Islet of Langerhans (tissue), 1 donor: ENCODE measurements around the gene NECTIN2.
"Not testable (repeated sequence)": the region's sequence is repeated elsewhere in the genome, so short reads cannot be mapped to it uniquely, and the experiment has no call there.

Experiments
- FAIRE-seq: peaks from one replicate; lab custom pipeline; 2011; peaks lifted over from hg19 to GRCh38; lab: Jason Lieb, UNC

The NECTIN2 gene

DNA sequence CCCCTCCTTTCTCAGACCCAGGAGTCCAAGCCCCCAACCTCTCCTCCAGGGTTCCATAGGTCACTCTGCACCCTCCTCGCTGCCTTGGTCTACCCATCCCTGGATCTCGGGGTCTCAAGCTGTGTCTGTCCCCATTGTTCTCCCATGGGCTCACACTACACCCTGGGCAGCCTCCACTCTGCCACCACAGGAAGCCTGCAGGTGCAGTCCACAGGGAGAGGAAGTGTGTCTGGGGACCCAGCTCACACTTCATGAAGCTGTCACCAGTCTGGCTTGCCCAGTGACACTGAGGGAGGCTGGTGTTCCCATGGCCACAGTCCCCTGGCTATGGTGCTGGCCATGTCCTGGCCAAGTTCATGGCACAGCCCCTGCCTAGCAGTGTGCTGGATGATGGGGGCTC, 5.3 kb downstream of the NECTIN2 start:
- FAIRE-seq = no peak

DNA sequence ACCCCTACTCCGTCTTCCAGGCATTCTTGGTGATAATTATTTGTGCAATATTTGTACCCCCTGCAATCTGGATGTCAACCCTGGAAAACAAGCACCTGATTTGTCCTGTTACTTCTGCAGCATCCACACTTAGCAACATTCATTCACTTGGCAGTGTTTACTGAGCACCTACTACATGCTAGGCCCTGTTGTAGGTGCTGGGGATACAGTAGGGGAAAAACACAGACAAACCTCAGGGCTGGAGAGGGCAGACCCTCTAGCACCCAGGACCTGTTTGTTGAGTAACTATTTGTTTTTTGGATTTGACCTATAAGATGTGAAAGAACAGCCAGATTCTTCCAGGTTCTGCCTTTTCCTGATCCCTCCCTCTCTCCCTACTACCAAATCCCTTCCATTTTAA, 9.5 kb downstream of the NECTIN2 start:
- FAIRE-seq = no peak

DNA sequence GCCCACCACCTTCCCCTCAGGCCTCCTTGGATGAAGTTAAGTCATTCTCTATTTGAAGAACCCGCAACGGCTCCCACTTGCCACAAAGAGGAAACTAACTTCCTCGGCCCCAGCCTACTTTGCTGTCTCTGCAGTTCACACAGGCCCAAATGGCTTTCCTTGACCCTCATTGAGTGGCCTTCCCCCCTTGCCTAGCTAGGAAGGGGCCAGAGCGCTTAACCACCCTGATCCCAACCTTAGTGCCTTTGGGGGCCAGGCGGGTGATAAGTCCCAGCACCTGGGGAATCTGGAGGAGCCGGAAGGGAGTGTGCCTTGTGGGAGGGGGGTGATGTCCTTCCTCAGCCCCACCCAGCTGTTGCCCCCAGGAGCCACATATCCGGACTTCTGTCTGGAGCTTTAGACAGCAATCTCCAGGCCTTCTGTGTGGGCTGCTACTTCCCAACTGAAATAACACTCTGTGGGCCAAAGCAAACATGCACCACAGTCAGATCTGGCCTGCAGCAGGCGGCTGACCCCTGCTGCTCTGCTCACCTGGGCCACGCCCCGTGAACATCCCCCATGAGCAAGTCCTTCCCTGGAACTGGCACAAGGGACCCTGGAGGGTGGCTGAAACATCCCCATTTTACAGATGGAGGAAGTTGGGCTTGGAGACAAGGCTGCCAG, 10.5 kb downstream of the NECTIN2 start:
- FAIRE-seq = no peak

DNA sequence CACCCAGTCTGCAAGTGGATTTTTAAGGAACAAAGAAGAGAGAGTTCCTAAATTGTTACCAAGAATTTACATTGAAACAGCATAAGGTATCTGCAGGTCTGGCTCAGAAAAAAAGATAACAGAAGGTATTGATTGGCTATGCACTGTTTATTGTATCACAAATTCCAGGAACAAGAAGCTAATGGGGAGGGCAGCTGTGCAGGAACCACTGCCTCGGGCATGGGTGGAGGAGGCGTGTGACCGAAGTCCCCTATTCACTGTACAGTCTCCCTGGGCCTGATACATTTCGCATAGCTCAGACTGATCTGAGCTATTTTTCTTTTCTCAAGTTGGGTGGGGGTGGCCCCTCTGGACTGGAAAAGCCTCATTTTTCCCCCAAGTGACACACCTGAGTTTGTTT, 11.7 kb downstream of the NECTIN2 start:
- no peak for FAIRE-seq

DNA sequence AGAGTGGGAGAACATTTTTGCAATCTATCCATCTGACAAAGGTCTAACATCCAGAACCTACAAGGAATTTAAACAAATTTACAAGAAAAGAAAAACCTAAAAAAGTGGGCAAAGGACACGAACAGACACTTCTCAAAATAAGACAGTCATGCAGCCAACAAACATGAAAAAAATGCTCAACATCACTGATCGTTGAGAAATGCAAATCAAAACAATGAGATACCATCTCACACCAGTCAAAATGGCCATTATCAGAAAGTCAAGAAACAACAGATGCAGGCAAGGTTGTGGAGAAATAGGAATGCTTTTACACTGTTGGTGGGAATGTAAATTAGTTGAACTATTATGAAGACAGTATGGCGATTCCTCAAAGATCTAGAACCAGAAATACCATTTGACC, 15.5 kb downstream of the NECTIN2 start:
- not testable (repeated sequence) for FAIRE-seq

DNA sequence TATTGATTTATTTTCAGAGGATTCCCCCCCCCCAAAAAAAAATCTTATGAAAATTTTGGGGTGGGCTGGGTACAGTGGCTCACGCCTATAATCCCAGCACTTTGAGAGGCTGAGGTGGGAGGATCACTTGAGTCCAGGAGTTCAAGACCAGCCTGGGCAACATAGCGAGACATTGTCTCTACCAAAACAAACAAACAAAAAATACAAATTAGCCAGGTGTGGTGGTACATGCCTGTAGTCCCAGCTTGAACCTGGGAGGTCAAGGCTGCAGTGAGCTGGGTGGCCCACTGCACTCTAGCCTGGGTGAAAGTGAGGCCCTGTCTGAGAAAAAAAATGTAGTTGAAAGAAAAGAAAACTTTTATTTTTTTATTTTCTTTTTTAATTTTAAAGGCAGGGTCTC, 17.9 kb downstream of the NECTIN2 start:
- FAIRE-seq = no peak

DNA sequence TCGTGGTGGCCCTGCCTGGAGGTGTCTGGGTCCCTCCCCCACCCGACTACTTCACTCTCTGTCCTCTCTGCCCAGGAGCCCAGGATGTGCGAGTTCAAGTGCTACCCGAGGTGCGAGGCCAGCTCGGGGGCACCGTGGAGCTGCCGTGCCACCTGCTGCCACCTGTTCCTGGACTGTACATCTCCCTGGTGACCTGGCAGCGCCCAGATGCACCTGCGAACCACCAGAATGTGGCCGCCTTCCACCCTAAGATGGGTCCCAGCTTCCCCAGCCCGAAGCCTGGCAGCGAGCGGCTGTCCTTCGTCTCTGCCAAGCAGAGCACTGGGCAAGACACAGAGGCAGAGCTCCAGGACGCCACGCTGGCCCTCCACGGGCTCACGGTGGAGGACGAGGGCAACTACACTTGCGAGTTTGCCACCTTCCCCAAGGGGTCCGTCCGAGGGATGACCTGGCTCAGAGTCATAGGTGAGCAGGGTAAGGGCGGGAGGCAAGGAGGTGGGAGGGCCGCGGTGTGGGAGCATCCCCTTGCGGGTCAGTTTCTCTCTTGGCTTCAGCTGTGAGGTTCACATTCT, 19.2 kb downstream of the NECTIN2 start:
- FAIRE-seq = no peak

DNA sequence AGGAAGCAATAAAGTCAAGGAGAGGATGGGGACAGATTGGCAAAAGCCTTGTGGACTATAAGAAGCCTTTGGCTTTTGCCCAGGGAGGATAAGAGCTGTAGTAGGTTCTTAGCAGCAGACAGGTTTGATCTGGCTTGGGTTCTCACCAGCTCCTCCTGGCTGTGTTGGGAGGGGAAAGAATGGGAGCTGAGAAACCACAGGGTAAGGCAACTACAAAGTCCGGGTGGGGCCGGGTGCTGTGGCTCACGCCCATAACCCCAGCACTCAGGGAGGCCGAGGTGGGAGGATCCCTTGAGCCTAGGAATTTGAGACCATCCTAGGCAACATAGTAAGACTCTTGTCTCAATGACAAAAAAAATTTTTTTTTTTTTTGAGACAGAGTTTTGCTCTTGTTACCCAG, 20.6 kb downstream of the NECTIN2 start:
- FAIRE-seq = no peak

DNA sequence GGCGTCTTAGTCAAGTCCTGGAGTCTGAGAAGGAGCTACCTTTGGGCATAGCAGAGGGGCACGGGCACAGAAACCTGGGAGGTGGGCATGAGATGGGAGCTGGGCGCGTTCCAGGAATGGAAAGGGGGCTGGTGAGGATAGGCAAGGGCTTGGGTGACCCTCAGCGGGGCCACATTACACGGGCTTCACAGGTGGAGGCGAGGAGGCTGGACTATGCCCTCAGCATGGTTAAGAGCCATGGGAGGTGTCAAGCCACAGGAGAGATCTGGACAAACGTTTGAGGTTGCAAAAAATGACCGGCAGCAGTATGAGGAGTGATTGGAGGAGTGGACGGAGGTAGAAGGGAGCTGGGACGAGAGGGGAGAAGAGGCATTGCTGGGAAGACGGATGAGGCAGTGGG, 21.5 kb downstream of the NECTIN2 start:
- no peak for FAIRE-seq

DNA sequence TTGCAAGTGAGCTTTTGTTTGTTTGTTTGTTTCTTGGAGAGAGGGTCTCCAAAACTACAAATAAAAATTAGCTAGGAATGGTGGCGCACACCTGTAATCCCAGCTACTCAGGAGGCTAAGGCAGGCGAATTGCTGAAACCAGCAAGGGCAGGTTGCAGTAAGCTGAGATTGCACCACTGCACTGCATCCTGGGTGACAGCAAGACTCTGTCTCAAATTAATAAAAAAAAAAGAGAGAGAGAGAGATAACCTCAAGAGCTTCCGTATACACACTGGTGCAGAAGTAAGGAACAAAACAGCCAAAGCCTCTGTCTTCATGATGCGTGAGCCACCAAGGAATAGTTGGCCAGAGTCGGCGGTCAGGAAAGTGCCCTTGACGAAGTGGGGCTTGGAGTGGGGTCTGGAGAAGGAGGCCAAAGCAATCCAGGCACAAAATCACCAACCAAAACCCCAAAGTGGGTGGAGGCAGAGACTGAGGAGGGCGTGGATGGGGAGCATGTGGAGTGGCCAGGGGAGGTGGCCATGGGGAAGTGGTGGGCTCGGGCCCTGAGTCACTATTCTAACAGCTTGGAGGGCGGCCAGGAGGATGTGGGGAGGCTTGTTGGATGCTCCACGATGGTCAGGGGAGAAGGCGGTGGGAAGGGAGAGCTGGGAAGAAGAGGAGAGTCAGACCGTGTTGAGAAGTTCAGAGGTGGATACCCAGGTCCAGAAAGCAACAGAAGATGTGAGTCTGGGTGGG, 23.8 kb downstream of the NECTIN2 start:
- no peak for FAIRE-seq

DNA sequence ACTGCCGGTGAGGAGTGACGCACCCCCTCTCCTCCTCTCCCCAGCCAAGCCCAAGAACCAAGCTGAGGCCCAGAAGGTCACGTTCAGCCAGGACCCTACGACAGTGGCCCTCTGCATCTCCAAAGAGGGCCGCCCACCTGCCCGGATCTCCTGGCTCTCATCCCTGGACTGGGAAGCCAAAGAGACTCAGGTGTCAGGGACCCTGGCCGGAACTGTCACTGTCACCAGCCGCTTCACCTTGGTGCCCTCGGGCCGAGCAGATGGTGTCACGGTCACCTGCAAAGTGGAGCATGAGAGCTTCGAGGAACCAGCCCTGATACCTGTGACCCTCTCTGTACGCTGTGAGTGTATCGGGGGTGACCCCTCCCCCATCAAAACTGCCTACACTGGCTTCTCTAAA, 25.7 kb downstream of the NECTIN2 start:
- no peak for FAIRE-seq

DNA sequence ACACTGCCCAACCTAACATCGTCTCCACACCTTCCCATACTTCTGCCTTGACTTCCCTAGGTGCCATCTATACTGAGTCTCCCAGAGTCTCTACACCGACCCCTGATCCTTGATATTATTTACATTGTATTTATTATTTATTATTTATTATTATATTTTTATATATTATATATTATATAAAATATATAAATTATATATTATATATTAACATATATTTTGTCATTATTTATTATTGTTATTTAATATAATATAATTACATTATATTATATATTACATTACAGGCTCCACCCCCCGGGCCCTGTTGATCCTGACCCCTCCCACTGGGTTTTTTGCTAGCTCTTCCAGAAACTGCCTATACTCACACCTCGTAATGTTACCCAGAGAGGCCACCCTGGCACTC, 26.6 kb downstream of the NECTIN2 start:
- FAIRE-seq = no peak

DNA sequence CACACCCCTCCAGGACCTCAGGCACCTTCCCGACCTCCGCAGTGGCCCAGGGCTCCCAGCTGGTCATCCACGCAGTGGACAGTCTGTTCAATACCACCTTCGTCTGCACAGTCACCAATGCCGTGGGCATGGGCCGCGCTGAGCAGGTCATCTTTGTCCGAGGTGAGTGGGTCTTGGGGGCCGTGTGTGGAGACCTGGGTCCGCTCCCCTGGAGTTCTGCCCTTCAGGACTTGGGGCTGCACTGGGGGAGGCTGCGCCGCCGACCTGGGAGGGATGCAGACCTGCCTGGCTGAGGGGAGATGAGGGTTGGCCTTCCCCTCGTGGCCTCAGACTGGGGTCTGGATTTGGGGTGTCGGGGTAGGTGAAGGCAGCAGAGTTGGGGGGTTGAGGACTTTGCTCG, 28.2 kb downstream of the NECTIN2 start:
- FAIRE-seq = no peak

DNA sequence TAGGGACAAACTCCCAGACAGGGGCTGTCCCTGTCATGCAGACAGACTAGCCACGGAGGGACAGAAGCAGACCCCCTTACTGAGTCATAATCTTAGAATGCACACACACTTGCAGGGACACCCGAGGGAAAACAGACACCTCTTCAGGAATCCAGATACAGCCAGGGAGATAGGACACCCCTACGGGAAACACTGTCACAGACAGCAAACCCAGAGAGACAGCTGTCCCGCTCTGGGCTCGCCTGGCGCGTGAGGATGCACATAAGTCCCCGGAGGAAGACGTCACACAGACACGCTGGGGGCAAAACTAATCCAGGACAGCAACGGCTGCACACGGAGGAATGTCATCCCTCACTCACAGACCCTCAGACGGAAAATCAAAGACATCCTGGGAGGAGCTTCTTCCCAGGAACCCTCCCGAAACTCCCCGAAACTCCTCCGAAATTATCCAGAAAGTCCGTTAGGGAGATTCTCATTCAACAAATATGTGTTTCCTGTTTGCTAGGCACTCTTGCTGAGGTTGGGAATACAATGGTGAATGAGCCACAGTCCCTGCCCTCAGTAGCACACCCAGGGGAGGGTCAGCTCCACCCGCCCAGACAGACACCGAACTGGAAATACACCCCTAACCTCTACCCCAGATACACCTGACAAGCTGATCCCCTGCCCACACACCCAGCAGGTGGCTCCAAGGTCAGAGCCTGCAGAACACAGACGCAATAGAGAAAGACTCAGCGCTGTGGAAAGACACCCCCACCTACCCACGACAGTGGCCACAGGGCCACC, 29.8 kb downstream of the NECTIN2 start:
- no peak for FAIRE-seq

DNA sequence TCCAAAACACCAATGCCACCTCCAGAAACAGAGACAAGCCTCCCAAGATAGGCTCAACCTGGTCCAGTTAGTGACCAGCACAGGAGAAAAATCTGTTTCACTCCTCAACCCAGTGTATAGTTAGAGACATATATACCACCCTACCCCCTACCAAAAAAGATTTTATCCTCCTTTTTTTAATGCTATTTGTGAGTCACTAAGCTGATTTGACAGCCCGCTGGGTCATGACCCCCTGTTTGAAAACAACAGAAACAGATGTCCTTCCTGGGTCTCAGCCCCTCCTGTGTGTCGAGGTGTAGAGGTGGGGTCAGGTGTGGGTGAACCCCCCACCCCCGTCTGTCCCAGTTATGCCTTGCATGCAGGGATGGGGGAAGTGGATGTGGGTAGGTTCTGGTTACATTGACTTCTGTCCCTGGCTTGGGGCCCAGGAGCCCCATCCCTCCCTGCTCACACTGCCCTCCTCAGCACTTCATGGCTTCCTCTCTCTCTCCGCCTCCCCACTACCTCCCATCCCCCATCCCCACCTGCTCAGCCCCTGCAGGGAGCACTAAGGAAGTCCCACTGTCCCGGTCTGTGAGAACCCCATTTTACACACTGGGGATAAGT, 30.9 kb downstream of the NECTIN2 start:
- no peak for FAIRE-seq

DNA sequence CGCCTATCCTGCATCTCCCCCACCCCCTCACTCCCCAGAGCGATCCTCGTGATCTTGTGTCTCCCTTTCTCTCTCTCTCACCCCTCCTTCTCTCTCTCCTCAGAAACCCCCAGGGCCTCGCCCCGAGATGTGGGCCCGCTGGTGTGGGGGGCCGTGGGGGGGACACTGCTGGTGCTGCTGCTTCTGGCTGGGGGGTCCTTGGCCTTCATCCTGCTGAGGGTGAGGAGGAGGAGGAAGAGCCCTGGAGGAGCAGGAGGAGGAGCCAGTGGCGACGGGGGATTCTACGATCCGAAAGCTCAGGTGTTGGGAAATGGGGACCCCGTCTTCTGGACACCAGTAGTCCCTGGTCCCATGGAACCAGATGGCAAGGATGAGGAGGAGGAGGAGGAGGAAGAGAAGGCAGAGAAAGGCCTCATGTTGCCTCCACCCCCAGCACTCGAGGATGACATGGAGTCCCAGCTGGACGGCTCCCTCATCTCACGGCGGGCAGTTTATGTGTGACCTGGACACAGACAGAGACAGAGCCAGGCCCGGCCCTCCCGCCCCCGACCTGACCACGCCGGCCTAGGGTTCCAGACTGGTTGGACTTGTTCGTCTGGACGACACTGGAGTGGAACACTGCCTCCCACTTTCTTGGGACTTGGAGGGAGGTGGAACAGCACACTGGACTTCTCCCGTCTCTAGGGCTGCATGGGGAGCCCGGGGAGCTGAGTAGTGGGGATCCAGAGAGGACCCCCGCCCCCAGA, 32.2 kb downstream of the NECTIN2 start:
- FAIRE-seq = no peak

DNA sequence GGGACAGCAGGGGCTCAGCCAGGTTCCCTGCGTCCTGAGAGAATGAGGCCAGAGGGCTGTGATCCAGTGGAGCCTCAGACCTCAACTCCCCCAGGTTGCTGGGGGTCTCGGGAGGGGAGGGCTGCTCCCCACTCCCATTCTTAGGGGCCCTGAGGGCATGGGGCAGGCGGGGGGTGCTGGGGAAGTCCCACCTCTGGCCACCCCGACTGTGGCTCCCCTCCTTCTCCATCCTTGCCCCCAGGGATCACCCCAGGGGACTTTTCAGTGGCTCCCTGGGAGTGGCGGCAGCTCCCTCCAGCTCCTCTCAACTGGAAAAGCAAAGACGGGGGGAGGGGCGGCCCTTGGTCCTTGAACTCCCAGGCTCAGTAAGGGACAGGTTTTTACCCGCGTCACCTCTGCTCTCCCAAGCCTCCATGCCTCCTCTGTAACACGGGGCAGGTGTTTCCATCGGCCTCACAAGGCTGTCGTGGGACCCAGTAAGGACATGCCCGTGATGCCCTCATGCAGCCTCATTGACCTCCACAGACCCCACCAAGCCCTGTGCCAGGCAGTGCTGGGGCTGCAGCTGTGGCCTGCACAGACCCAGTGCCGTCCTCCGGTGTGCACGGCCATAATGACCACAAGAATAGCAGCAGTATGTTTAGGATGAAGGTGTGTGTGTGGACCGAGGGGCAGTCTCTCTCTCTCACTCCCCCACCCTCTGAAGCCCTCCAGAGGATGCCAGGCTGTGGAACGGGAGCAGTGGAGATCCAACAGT, 33.4 kb downstream of the NECTIN2 start:
- FAIRE-seq = no peak

DNA sequence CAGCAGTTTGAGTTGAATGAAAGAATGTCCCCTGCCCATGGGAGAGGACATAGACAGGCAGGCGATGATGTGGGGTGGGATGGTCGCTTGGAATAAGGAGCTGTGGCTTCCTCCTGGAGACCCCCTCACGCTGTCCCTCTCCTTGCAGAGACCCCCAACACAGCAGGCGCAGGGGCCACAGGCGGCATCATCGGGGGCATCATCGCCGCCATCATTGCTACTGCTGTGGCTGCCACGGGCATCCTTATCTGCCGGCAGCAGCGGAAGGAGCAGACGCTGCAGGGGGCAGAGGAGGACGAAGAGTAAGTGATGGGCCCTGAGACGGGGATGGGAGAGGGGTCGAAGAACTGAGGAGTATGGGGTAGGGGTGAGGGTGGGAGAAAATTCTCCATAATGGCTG, 36.0 kb downstream of the NECTIN2 start:
- no peak for FAIRE-seq

DNA sequence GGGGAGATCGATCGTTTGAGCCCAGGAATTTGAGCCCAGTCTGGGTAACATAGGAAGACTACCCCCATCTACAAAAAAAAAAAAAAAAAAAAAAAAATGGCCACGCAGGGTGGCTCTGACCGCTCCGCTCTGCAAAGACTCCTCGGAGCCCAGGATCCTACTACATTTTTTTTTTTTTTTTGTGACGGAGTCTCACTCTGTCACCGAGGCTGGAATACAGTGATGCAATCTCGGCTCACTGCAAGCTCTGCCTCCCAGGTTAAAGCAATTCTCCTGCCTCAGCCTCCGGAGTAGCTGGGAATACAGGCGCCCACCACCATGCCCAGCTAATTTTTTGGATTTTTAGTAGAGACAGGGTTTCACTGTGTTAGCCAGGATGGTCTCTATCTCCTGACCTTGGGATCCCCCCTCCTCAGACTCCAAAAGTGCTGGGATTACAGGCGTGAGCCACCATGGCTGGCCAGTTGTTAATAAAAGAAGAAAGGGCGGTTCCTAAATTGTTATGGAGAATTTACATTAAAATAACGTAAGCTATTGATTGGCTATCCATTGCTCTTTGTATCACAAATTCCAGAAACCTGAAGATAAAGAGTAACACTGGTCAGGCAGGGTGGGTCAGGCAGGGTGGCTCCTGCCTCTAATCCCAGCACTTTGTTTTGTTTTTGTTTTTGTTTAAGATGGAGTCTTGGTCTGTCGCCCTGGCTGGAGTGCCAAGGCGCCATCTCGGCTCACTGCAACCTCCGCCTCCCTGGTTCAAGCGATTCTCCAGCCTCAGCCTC, 36.7 kb downstream of the NECTIN2 start:
- FAIRE-seq = not testable (repeated sequence)

DNA sequence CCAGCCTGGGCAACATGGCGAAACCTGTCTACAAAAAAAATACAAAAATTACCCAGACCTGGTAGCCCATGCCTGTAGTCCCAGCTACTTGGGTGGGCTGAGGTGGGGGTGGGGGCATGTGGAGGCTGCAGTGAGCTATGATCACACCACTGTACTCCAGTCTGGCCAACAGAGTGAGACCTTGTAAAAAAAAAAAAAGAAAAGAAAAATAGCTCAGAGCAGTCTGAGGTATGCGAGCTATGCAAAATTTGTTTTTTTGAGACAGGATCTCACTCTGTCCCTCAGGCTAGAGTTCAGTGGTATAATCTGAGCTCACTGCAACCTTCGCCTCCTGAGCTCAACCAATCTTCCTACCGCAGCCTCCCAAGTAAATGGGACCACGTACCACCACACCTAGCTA, 37.8 kb downstream of the NECTIN2 start:
- FAIRE-seq = no peak
